ENCODE data around the gene NCOA3. TPM values are rescaled to one million over a fixed set of nuclear protein-coding genes. Genes with fewer than 3 reads are reported as not detected.

Gene NCOA3
- total RNA-seq, 2 experiments from 2014 or later = 66.2 to 73.7 TPM

DNA sequence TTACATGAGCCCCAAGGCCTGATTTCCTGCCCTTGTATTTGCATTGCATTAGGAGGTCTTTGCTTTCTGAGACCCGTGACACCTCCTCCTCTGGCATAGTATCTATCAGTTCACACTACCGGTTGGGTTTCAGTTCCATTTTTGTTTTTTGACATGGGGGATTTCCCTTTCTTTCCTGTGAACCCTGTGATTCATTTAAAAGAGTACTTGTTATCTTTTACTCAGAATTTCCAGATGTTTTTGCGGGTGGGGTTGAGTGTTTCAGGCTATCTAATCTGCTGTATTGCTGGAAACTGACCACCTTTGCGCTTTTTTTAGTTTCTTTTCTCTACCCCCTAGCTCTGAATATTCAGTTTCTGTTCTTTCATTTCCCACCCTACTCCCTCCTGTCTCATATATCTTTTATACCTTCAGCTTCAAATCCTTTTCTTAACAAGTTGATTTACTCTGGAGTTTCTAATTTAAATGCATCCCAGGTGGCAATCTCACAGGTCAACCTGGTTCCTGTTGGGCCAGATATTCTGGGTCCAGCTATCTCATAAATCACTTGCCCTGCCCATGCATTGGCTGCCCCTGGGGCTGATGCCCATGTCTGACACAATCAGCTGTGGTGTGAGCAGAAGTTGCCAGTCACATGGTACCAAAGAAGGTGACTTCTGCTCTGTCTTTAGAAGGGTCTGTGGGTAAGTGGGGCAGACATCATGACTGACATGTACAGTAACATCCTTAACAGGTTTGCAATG is 14.3 kb upstream of the NCOA3 start:
- ChIA-PET POLR2A (interaction anchor here (0.6 to 4.9 kb wide), 15 partner anchors 11 to 977 kb away, joined by 3 to 53 read pairs (median 4); partner anchors contain the start of gene NCOA3), CTCF (interaction anchor here (1.5 to 4.9 kb wide), 7 partner anchors 15 to 214 kb away, joined by 4 to 27 read pairs (median 6); partner anchors contain the start of gene NCOA3)
- H3K4me3 Mint-ChIP-seq = peak overlapping the region; percentile 54
- H3K4me1 Mint-ChIP-seq (ENCODE audit: low read depth) = peaks cover 61% of the 10 kb centered on the region
- no peaks in the 10 kb centered on the region for H3K27me3 Mint-ChIP-seq
- peaks cover 10% of the 10 kb centered on the region for H3K36me3 Mint-ChIP-seq (ENCODE audit: low read depth)
- peak; percentile 84 for DNase-seq
- ATAC-seq = peak; percentile 87
- H3K27ac Mint-ChIP-seq = peak overlapping the region; percentile 100
- TF ChIP-seq, protein P1, sequence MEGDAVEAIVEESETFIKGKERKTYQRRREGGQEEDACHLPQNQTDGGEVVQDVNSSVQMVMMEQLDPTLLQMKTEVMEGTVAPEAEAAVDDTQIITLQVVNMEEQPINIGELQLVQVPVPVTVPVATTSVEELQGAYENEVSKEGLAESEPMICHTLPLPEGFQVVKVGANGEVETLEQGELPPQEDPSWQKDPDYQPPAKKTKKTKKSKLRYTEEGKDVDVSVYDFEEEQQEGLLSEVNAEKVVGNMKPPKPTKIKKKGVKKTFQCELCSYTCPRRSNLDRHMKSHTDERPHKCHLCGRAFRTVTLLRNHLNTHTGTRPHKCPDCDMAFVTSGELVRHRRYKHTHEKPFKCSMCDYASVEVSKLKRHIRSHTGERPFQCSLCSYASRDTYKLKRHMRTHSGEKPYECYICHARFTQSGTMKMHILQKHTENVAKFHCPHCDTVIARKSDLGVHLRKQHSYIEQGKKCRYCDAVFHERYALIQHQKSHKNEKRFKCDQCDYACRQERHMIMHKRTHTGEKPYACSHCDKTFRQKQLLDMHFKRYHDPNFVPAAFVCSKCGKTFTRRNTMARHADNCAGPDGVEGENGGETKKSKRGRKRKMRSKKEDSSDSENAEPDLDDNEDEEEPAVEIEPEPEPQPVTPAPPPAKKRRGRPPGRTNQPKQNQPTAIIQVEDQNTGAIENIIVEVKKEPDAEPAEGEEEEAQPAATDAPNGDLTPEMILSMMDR (IDR thresholded peaks at IDR 0.05) = no peak
- intact Hi-C loops (cut with micrococcal nuclease) = loop anchor here (2.0 kb wide), 1 partner anchor 13 kb away; the partner anchor contains the start of gene NCOA3
- peaks cover 1% of the 10 kb centered on the region for H3K9me3 Mint-ChIP-seq

DNA sequence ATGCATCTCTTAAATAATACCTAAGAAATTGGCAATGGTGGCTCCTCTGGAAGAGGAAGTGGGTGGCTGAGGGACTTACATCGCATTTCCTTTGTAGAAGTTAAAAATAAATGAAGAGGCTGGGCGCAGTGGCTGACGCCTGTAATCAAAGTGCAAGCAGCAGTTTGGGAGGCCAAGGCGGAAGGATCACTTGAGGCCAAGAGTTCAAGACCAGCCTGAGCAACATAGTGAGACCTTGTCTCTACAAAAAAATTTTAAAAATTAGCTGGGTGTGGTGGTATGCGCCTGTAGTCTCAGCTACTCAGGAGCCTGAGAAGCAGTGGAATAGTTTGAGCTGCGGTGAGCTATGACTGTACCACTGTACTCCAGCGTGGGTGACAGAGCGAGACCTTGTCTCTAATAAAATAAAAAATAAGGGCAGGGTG is 12.2 kb upstream of the NCOA3 start:
- peaks cover 1% of the 10 kb centered on the region for H3K9me3 Mint-ChIP-seq
- ATAC-seq (no peak), DNase-seq (peak; percentile 68)
- intact Hi-C loops (cut with micrococcal nuclease) = no loop called here
- ChIA-PET POLR2A (interaction anchor here (4.9 kb wide), 1 partner anchor 13 kb away, joined by 53 read pairs; the partner anchor contains the start of gene NCOA3), CTCF (interaction anchor here (1.1 to 4.9 kb wide), 2 partner anchors 13 to 216 kb away, joined by 3 to 27 read pairs; partner anchors contain the start of gene NCOA3)
- no peaks in the 10 kb centered on the region for H3K27me3 Mint-ChIP-seq
- no peak overlapping the region for H3K4me3 Mint-ChIP-seq
- H3K27ac Mint-ChIP-seq = peak overlapping the region; percentile 100
- TF ChIP-seq, protein P1 (IDR thresholded peaks at IDR 0.05) = no peak
- H3K36me3 Mint-ChIP-seq (ENCODE audit: low read depth) = peaks cover 10% of the 10 kb centered on the region
- H3K4me1 Mint-ChIP-seq (ENCODE audit: low read depth) = peaks cover 79% of the 10 kb centered on the region

DNA sequence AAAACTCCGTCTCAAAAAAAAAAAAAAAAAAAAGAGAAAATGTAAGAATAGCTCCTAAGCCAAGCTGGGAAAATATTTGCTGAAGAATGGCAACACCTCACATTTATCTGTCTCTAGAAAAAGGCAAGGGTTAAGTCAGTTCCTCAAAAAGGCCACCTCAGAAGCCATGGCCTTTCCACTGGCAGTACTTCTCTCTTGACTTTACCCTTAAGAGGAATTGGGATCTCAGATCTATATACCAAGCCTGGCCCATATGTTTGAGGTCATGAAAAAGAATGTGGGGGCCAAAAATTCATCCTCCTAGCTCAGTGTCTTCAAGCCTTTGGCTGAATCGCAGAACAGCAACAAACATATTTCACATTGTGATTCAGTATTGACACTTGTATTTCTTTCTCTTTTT is 10.9 kb upstream of the NCOA3 start:
- Mint-ChIP-seq H3K4me3 (no peak overlapping the region), H3K36me3 (ENCODE audit: low read depth) (peaks cover 10% of the 10 kb centered on the region), H3K27me3 (no peaks in the 10 kb centered on the region), H3K4me1 (ENCODE audit: low read depth) (peaks cover 69% of the 10 kb centered on the region), H3K9me3 (peaks cover 1% of the 10 kb centered on the region), H3K27ac (peak overlapping the region; percentile 100)
- CTCF ChIA-PET = interaction anchor here (0.7 to 1.2 kb wide), 2 partner anchors 11 to 218 kb away, joined by 3 read pairs; partner anchors contain the start of gene NCOA3
- POLR2A ChIA-PET = interaction anchor here (0.6 to 3.8 kb wide), 2 partner anchors 11 to 18 kb away, joined by 3 to 27 read pairs; partner anchors contain the start of gene NCOA3
- intact Hi-C loops (cut with micrococcal nuclease) = no loop called here
- DNase-seq (no peak), ATAC-seq (no peak)
- TF ChIP-seq, protein P1 (IDR thresholded peaks at IDR 0.05) = no peak

DNA sequence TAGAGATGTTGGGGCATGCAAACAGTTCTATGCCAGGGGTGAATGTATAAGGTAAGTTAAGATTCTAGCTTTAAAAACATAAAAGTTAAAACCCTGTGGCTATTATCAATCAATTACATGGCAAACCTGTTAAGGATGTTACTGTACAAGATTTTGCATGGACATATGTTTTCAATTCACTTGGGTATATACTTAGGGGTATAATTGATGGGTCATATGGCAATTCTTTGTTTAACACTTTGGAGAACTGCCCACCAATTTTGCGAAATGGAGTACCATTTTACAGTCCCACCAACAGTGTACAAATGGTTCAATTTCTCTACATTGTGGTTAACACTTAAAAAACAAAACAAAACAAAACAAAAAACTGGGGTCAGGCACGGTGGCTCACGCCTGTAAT is 9.4 kb upstream of the NCOA3 start:
- ATAC-seq (no peak), DNase-seq (no peak)
- intact Hi-C loops (cut with micrococcal nuclease) = no loop called here
- Mint-ChIP-seq H3K4me3 (no peak overlapping the region), H3K27me3 (no peaks in the 10 kb centered on the region), H3K9me3 (peaks cover 3% of the 10 kb centered on the region), H3K27ac (peak overlapping the region; percentile 77), H3K36me3 (ENCODE audit: low read depth) (peaks cover 10% of the 10 kb centered on the region), H3K4me1 (ENCODE audit: low read depth) (peaks cover 58% of the 10 kb centered on the region)
- TF ChIP-seq, protein P1 (IDR thresholded peaks at IDR 0.05) = no peak
- ChIA-PET POLR2A (interaction anchor here (0.6 to 3.8 kb wide), 2 partner anchors 9 to 127 kb away, joined by 3 to 27 read pairs; partner anchors contain the start of gene NCOA3), CTCF (interaction anchor here (0.9 to 2.1 kb wide), 5 partner anchors 10 to 312 kb away, joined by 3 to 17 read pairs (median 4); partner anchors contain the start of gene NCOA3)

Measured in activated CD8-positive, alpha-beta T cell treated with anti-CD3 and anti-CD28 coated beads for 36 hours (primary cell).